GM12878 (cell line): ENCODE measurements around the gene GCA. TPM values are rescaled to one million over a fixed set of nuclear protein-coding genes. Genes with fewer than 3 reads are reported as not detected.

Source experiments
- ATAC-seq: fragments of 200-7000 bp; cut with Tn5 transposase; 3 replicates; pipeline ENCODE4 v1.9.1; 2020; ENCODE audit warnings: mild to moderate bottlenecking, moderate library complexity
- BruUV-seq: library from RNA; stranded (reverse); fragments of 400-500 nt; replicated peaks from 2 replicates; lab custom pipeline; 2021; lab: Mats Ljungman, UMichigan
- CTCF ChIA-PET: fragments of 300-600 bp; sonication (Branson Sonifier 250); formaldehyde crosslinking; extraction: SDS; loops from one replicate; lab custom pipeline; 2021; ENCODE audit warnings: inconsistent platforms; lab: Yijun Ruan, JAX
- POLR2A ChIA-PET: fragments of 350-600 bp; formaldehyde crosslinking; extraction: SDS; loops from one replicate; lab custom pipeline; 2021; ENCODE audit warnings: inconsistent platforms; lab: Charles Lee
- RAD21 ChIA-PET: fragments of 300-600 bp; sonication (Branson Sonifier 250); formaldehyde crosslinking; loops from one replicate; lab custom pipeline; 2023; ENCODE audit warnings: antibody characterized with exemption; ENCODE audit not compliant: unreplicated experiment; lab: Charles Lee
- SMC1A ChIA-PET: fragments of 300-600 bp; sonication (Branson Sonifier 250); formaldehyde crosslinking; loops from one replicate; lab custom pipeline; 2023; ENCODE audit not compliant: unreplicated experiment, uncharacterized antibody; lab: Charles Lee
- DNase-seq: peaks from one replicate; pipeline ENCODE4 v3.0.0-alpha.2; 2011; ENCODE audit warnings: low read depth, low spot score
- FAIRE-seq: peaks from 3 replicates; lab custom pipeline; 2011; peaks lifted over from hg19 to GRCh38; lab: Jason Lieb, UNC
- H2AFZ ChIP-seq: 2 replicates; pipeline ENCODE4 v1.6.0; 2011; ENCODE audit warnings: low read depth, low read length, control low read depth; ENCODE audit not compliant: control insufficient read depth
- H3K27ac ChIP-seq: 2 replicates; pipeline ENCODE4 v1.5.1; 2011; ENCODE audit warnings: control low read depth; ENCODE audit not compliant: control insufficient read depth, insufficient read depth
- H3K27me3 ChIP-seq, 2 experiments: replicated peaks in 1 of 2; 2 replicates each; pipeline versions ENCODE4 v1.6.0 to v1.6.1; 2011; ENCODE audit warnings: low read length in 1 of 2; ENCODE audit not compliant: control insufficient read depth in 2 of 2, insufficient read depth in 2 of 2
- H3K36me3 ChIP-seq, 2 experiments: 2 replicates each; pipeline ENCODE4 v1.5.1; 2011; ENCODE audit warnings: low read length in 1 of 2; ENCODE audit not compliant: control insufficient read depth in 2 of 2, insufficient read depth in 2 of 2
- H3K4me1 ChIP-seq: 2 replicates; pipeline ENCODE4 v1.6.1; 2011; ENCODE audit warnings: mild to moderate bottlenecking, low read length, moderate library complexity, mixed read lengths; ENCODE audit not compliant: control insufficient read depth, insufficient read depth
- H3K4me2 ChIP-seq: 2 replicates; pipeline ENCODE4 v1.6.0; 2011; ENCODE audit warnings: control low read depth; ENCODE audit not compliant: control insufficient read depth, insufficient read depth
- H3K4me3 ChIP-seq: fragments of 200-600 bp; sonication (generic); 2 replicates; pipeline ENCODE4 v1.5.1; 2016
- H3K79me2 ChIP-seq: 2 replicates; pipeline ENCODE4 v1.6.0; 2011; ENCODE audit warnings: low read length; ENCODE audit not compliant: control insufficient read depth, insufficient read depth
- H3K9ac ChIP-seq: 2 replicates; pipeline ENCODE4 v1.8.0; 2011; ENCODE audit warnings: low read length, control low read depth, mixed read lengths; ENCODE audit not compliant: control insufficient read depth, insufficient read depth
- H3K9me3 ChIP-seq: replicated peaks from 3 replicates; pipeline ENCODE4 v1.5.1; 2011; ENCODE audit warnings: mild to moderate bottlenecking, low read length; ENCODE audit not compliant: control insufficient read depth, insufficient read depth
- H4K20me1 ChIP-seq: 2 replicates; pipeline ENCODE4 v1.6.0; 2011; ENCODE audit not compliant: control insufficient read depth, insufficient read depth
- CTCF ChIP-seq, 3 experiments: IDR thresholded peaks in 2 of 3; conservative IDR thresholded peaks in 1 of 3; 2 replicates each; pipeline ENCODE4 v1.5.1; 2011; ENCODE audit warnings: low read depth in 3 of 3, low read length in 3 of 3, mild to moderate bottlenecking in 3 of 3, control low read depth in 2 of 3, moderate library complexity in 2 of 3, inconsistent platforms in 1 of 3, mixed read lengths in 1 of 3; ENCODE audit not compliant: control insufficient read depth in 2 of 3, insufficient read depth in 1 of 3; ENCODE audit errors: extremely low read depth in 1 of 3
- HCFC1 ChIP-seq: fragments of 150-350 bp; IDR thresholded peaks from 2 replicates; pipeline ENCODE4 v1.6.1; 2014; ENCODE audit warnings: low read length
- IRF3 ChIP-seq: fragments of 450-650 bp; IDR thresholded peaks from 2 replicates; pipeline ENCODE4 v1.6.1; 2014; ENCODE audit warnings: mild to moderate bottlenecking
- NFYA ChIP-seq: IDR thresholded peaks from 2 replicates; pipeline ENCODE4 v1.6.1; 2011; ENCODE audit warnings: low read depth, mild to moderate bottlenecking, low read length, improper control_type of control experiment, borderline replicate concordance
- PML ChIP-seq: IDR thresholded peaks from 2 replicates; pipeline ENCODE4 v1.6.1; 2012; ENCODE audit warnings: low read length, inconsistent platforms
- RAD21 ChIP-seq: IDR thresholded peaks from 2 replicates; pipeline ENCODE4 v1.6.1; 2011; ENCODE audit warnings: mild to moderate bottlenecking, low read depth, low read length, moderate library complexity; ENCODE audit not compliant: insufficient read depth
- SUPT20H ChIP-seq: IDR thresholded peaks from 2 replicates; pipeline ENCODE4 v1.6.1; 2011; ENCODE audit warnings: low read depth, mild to moderate bottlenecking, low read length, moderate library complexity, borderline replicate concordance; ENCODE audit not compliant: control insufficient read depth
- TBL1XR1 ChIP-seq: IDR thresholded peaks from 2 replicates; pipeline ENCODE4 v1.6.1; 2012; ENCODE audit warnings: low read depth, low read length, improper control_type of control experiment
- TCF3 ChIP-seq: IDR thresholded peaks from 2 replicates; pipeline ENCODE4 v1.6.1; 2012; ENCODE audit warnings: low read depth, mild to moderate bottlenecking, low read length, borderline replicate concordance; ENCODE audit not compliant: insufficient read depth
- TCF7 ChIP-seq: IDR thresholded peaks from 2 replicates; pipeline ENCODE4 v1.6.1; 2014; ENCODE audit warnings: antibody characterized with exemption, borderline replicate concordance
- WRNIP1 ChIP-seq: IDR thresholded peaks from 2 replicates; pipeline ENCODE4 v1.6.1; 2011; ENCODE audit warnings: low read depth, low read length, improper control_type of control experiment, borderline replicate concordance
- WGBS: methylation state at CpG from one replicate; pipeline ENCODE4 v1.1.6; 2016; ENCODE audit warnings: low lambda C conversion rate; ENCODE audit not compliant: insufficient replicate concordance, insufficient coverage; ENCODE audit errors: missing lambda C conversion rate; 5-methylcytosine and 5-hydroxymethylcytosine counted together
- in situ Hi-C: fragments of 300-500 bp; cut with MboI; formaldehyde crosslinking; loops from 9 replicates; pipeline ENCODE4 v1.14.3; 2018; ENCODE audit warnings: mixed read lengths
- intact Hi-C: fragments of 100-400 bp; cut with micrococcal nuclease; formaldehyde crosslinking; loops from one replicate; pipeline ENCODE4 v1.14.2; 2022; ENCODE audit not compliant: unreplicated experiment
- polyA plus RNA-seq, 11 experiments: library from polyadenylated mRNA; depleted of rRNA in 4 of 11; unstranded in 6 of 11; stranded (reverse) in 5 of 11; fragments of >200 nt; fragmentation: Nextera tagmentation in 4 of 11; fragmentation: Illumina TruSeq in 1 of 11; extraction: Ambion mirVana in 4 of 11; extraction: Trizol in 1 of 11; gene quantifications; 1 replicate in 1 of 11; 2 replicates in 10 of 11; pipeline versions ENCODE4 v1.2.1 to v1.2.3, GENCODE V29; 2011 to 2016; ENCODE audit warnings: inconsistent platforms in 2 of 11, missing spikeins in 2 of 11, low read depth in 1 of 11
- total RNA-seq, 4 experiments: library from RNA; depleted of rRNA in 3 of 4; stranded (reverse); fragments of >200 nt in 3 of 4; fragmentation: Illumina TruSeq in 1 of 4; extraction: Trizol in 1 of 4; gene quantifications; 2 replicates each; pipeline versions ENCODE4 v1.2.1 to v1.2.3, GENCODE V29; 2013 to 2021
- TF ChIP-seq, protein P1 (sequence below): IDR thresholded peaks from 2 replicates; pipeline ENCODE4 v1.6.1; 2011; ENCODE audit warnings: low read depth, low read length, improper control_type of control experiment, borderline replicate concordance

GCA gene
- total and polyA plus RNA-seq, 10 of the 15 experiments (the other 5 are each of a cell fraction or from before 2014, with no cell fraction given), result 20.6 to 81.9 (median 32.0) TPM

DNA sequence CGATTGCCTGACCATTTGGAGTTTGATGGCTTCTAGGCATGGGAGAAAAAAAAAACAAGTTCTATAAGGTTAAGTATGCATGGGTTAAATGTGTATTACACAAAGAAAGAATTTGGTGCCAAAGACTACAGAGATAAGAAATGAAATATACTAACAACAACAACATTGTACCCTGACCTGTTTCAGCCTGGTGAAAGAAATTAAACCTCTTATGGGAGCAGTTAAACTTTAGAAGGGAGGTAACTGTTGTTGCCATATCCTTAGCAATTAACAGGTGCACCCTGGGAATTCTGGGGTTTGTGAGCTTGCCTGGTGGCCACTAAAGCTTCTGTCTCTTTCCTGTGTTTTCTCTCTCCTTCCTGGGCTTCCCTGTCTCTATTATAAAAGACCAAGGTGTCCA, 19.0 kb upstream of the GCA start (continued):
- TF ChIP-seq IRF3, result no peak
- TF ChIP-seq, all 136 proteins: peak for 0

GRCh38 chr2:162327134-162327769, 16.7 kb upstream of the GCA start:
- no peak for DNase-seq
- peak; percentile 40 for ATAC-seq
- H3K27me3 ChIP-seq, result no peaks in the 10 kb centered on the region
- FAIRE-seq, result no peak
- in situ Hi-C loops, result no loop called here
- RAD21 ChIA-PET, result no interaction called here
- H3K9ac ChIP-seq, result no peak overlapping the region
- H3K4me3 ChIP-seq, result no peak overlapping the region
- WGBS, result 44% methylated on average over 5 of the region's 5 CpGs
- no peaks in the 10 kb centered on the region; a peak in 1 of 4 replicates for H3K36me3 ChIP-seq
- no peak overlapping the region for H2AFZ ChIP-seq
- no peaks in the 10 kb centered on the region for H3K4me1 ChIP-seq
- TF ChIP-seq CTCF (IDR thresholded peaks at IDR 0.05 in 2 of 3, conservative IDR thresholded peaks at IDR 0.05 in 1 of 3; ENCODE audit: control insufficient read depth in 2 of 3, extremely low read depth in 1 of 3, insufficient read depth in 1 of 3, low read depth in 3 of 3, low read length in 3 of 3) (peak; percentile 30 to 64 (median 48)), PML (no peak), RAD21 (0 out of 2 replicates have a peak, but pooled peaks have one; percentile 13), TCF3 (no peak), TBL1XR1 (no peak), SUPT20H (no peak), HCFC1 (no peak), NFYA (no peak), TCF7 (no peak), WRNIP1 (no peak)
- TF ChIP-seq, protein P1, sequence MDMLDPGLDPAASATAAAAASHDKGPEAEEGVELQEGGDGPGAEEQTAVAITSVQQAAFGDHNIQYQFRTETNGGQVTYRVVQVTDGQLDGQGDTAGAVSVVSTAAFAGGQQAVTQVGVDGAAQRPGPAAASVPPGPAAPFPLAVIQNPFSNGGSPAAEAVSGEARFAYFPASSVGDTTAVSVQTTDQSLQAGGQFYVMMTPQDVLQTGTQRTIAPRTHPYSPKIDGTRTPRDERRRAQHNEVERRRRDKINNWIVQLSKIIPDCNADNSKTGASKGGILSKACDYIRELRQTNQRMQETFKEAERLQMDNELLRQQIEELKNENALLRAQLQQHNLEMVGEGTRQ, result no peak
- TF ChIP-seq, all 136 proteins: peak for 2
- H3K4me2 ChIP-seq, result no peak overlapping the region
- H4K20me1 ChIP-seq, result no peaks in the 10 kb centered on the region
- CTCF ChIA-PET, result interaction anchor here (1.0 to 3.0 kb wide), 6 partner anchors 8 to 29 kb away, joined by 3 to 17 read pairs (median 4); no protein-coding TSS in a partner anchor
- peaks cover 2% of the 10 kb centered on the region; the same call in 2 of the 3 replicates for H3K9me3 ChIP-seq
- intact Hi-C loops, result no loop called here
- peaks cover 6% of the 10 kb centered on the region for H3K79me2 ChIP-seq
- no TSS peak for BruUV-seq
- POLR2A ChIA-PET, result interaction anchor here (0.7 to 2.0 kb wide), 3 partner anchors 8 to 223 kb away, joined by 5 to 9 read pairs (median 6); partner anchors contain the start of gene IFIH1
- SMC1A ChIA-PET, result interaction anchor here (0.5 to 1.2 kb wide), 3 partner anchors 8 to 29 kb away, joined by 3 to 4 read pairs (median 3); no protein-coding TSS in a partner anchor
- H3K27ac ChIP-seq, result no peak overlapping the region
